SJSA1 (cell line): ENCODE data around the gene MOCOS. TPM values are rescaled to one million over a fixed set of nuclear protein-coding genes. Genes with fewer than 3 reads are reported as not detected.

Experiments used
- DNase-seq, 2 experiments: peaks; one replicate each; pipeline ENCODE4 v3.0.0-alpha.2; 2015 to 2020; ENCODE audit warnings: low spot score in 2 of 2, low read depth in 1 of 2
- H3K27ac ChIP-seq: fragments of 250-450 bp; sonication (Bioruptor Pico); 2 replicates; pipeline ENCODE4 v1.5.1; 2020; ENCODE audit warnings: mild to moderate bottlenecking, moderate library complexity
- H3K27me3 ChIP-seq: fragments of 250-450 bp; sonication (Bioruptor Pico); replicated peaks from 2 replicates; pipeline ENCODE4 v1.5.1; 2020; ENCODE audit warnings: mild to moderate bottlenecking, moderate library complexity
- H3K36me3 ChIP-seq: fragments of 250-450 bp; sonication (Bioruptor Pico); 2 replicates; pipeline ENCODE4 v1.5.1; 2020; ENCODE audit warnings: mild to moderate bottlenecking
- H3K4me1 ChIP-seq: fragments of 250-450 bp; sonication (Bioruptor Pico); replicated peaks from 2 replicates; pipeline ENCODE4 v1.6.1; 2021; ENCODE audit warnings: mild to moderate bottlenecking
- H3K4me3 ChIP-seq: fragments of 250-450 bp; sonication (Bioruptor Pico); 2 replicates; pipeline ENCODE4 v1.5.1; 2020; ENCODE audit warnings: mild to moderate bottlenecking
- H3K9me3 ChIP-seq: fragments of 250-450 bp; sonication (Bioruptor Pico); replicated peaks from 2 replicates; pipeline ENCODE4 v1.5.1; 2020; ENCODE audit warnings: mild to moderate bottlenecking
- total RNA-seq: library from RNA; depleted of rRNA; stranded (reverse); fragments of >200 nt; shearing (Covaris generic); gene quantifications from 2 replicates; pipeline ENCODE4 v1.2.3, GENCODE V29; 2014

MOCOS gene
- total RNA-seq, 1 experiment from 2014 or later = 0.34 TPM

- Histone ChIP-seq H3K27me3 (peaks cover 35% of the 10 kb centered on the region), H3K36me3 (no peaks in the 10 kb centered on the region), H3K9me3 (no peaks in the 10 kb centered on the region), H3K4me1 (peaks cover 13% of the 10 kb centered on the region), H3K27ac (no peak overlapping the region), H3K4me3 (no peak overlapping the region)
- DNase-seq = no peak
These were observed 112.9 kb downstream of the MOCOS start for GRCh38 chr18:36300211-36300610.

DNA sequence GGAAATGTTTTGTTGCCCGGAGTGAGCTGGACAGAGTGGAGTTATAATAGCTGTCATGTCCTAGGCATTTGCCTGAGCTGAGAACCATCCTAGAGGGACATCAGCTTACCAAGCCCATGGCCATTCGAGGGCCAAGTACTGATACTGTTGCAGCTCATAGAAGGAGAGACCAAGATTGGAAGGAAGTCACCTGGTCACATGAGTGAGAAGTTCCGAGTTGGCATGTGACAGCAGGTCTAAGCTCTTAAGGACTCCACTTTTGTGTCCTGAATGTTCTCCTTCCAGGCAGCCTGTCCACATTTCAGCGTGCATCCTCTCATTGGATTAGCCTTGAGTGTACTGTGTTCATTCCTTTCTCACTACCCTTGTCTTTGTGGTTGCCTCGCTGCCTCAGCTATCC is 114.6 kb downstream of the MOCOS start:
- Histone ChIP-seq H3K9me3 (no peaks in the 10 kb centered on the region), H3K36me3 (no peaks in the 10 kb centered on the region), H3K4me3 (no peak overlapping the region), H3K27ac (no peak overlapping the region), H3K27me3 (peaks cover 30% of the 10 kb centered on the region), H3K4me1 (peaks cover 8% of the 10 kb centered on the region)
- DNase-seq = no peak

- Histone ChIP-seq H3K27me3 (peaks cover 27% of the 10 kb centered on the region), H3K36me3 (no peaks in the 10 kb centered on the region), H3K4me1 (peaks cover 4% of the 10 kb centered on the region), H3K9me3 (no peaks in the 10 kb centered on the region), H3K27ac (no peak overlapping the region), H3K4me3 (no peak overlapping the region)
- no peak for DNase-seq
These were observed 115.4 kb downstream of the MOCOS start for GRCh38 chr18:36302676-36303075.

DNA sequence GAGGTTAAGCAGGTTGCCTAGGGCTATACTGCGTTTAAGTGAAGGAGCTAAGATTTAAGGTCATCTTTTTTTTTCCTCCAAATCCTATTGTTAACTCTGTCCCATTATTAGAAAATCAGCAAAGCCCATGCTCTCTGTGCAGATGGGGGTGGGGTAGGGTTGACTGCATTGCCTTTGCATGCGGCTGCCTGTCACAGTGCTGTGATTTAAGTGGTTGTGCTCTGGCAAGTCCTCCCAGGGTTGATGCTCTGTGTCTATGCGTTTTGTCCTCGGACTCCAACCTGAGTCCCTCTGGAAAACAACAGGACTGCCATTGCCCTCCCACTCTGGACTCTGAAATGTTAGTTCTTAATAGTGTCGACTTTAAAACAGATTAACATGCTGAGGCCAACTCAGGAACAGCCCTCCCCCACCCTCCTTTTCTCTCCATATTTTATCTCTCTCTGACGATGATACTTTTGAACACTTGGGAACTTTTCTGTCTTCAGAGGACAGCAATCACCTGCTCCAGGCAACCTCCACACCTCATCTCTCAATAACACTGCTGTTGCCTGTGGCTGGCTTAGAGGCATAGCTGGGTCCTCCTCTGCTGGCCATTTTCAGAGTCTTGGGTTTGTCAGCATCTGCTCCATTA is 116.0 kb downstream of the MOCOS start:
- Histone ChIP-seq H3K36me3 (no peaks in the 10 kb centered on the region), H3K4me3 (no peak overlapping the region), H3K27ac (no peak overlapping the region), H3K9me3 (no peaks in the 10 kb centered on the region), H3K27me3 (peaks cover 21% of the 10 kb centered on the region), H3K4me1 (no peaks in the 10 kb centered on the region)
- DNase-seq = no peak

DNA sequence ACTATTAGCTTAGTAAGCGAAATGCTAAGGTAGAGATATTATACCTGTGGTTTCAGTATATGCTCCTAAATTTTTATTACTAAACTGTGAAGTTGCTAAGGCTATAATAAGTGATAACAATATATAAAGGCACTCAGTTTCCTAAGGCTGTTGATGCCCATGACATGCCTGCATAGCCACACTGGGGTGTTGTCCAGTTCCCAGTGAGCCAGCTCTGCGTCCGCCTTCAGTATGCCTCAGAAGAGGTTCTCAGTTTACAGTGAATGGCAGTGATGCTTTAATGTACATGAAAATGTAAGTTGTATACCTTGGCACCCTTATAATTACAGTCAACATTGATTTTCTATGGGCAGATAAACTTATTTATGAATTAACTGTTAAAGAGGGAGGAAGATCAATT is 117.4 kb downstream of the MOCOS start:
- Histone ChIP-seq H3K4me1 (peaks cover 11% of the 10 kb centered on the region), H3K27me3 (peaks cover 9% of the 10 kb centered on the region; the same call in 1 of the 2 replicates), H3K4me3 (no peak overlapping the region), H3K9me3 (no peaks in the 10 kb centered on the region), H3K36me3 (no peaks in the 10 kb centered on the region), H3K27ac (no peak overlapping the region)
- DNase-seq = no peak

DNA sequence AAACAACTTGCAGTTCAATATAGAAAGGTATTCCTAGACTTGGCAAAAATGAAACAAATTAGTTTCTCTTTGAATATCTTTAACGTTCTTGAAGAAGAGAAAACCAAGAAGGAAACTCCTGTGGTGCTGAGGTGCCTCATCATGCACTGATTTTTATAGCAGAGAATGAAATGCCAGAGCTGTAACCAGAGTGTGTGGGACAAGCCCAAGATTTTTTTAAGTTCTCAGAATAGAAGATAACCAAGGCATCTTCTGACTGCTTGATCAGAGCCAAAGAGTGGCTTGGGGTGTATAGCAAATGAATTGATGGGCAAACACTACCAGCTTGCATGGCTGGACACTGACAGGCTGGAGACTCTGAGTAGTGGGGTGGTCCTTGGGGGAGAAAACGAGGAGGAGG is 118.1 kb downstream of the MOCOS start:
- H3K4me1 ChIP-seq = peaks cover 17% of the 10 kb centered on the region
- no peak overlapping the region for H3K27ac ChIP-seq
- no peaks in the 10 kb centered on the region for H3K9me3 ChIP-seq
- peaks cover 4% of the 10 kb centered on the region; the same call in 1 of the 2 replicates for H3K27me3 ChIP-seq
- H3K4me3 ChIP-seq = no peak overlapping the region
- DNase-seq = no peak
- no peaks in the 10 kb centered on the region for H3K36me3 ChIP-seq

GRCh38 chr18:36307513-36307912 is 120.2 kb downstream of the MOCOS start:
- Histone ChIP-seq H3K4me3 (no peak overlapping the region), H3K27ac (no peak overlapping the region), H3K27me3 (0 out of 2 replicates have a peak, but pooled peaks cover 4% of the 10 kb centered on the region), H3K36me3 (no peaks in the 10 kb centered on the region), H3K9me3 (no peaks in the 10 kb centered on the region), H3K4me1 (peaks cover 22% of the 10 kb centered on the region)
- DNase-seq = no peak

DNA sequence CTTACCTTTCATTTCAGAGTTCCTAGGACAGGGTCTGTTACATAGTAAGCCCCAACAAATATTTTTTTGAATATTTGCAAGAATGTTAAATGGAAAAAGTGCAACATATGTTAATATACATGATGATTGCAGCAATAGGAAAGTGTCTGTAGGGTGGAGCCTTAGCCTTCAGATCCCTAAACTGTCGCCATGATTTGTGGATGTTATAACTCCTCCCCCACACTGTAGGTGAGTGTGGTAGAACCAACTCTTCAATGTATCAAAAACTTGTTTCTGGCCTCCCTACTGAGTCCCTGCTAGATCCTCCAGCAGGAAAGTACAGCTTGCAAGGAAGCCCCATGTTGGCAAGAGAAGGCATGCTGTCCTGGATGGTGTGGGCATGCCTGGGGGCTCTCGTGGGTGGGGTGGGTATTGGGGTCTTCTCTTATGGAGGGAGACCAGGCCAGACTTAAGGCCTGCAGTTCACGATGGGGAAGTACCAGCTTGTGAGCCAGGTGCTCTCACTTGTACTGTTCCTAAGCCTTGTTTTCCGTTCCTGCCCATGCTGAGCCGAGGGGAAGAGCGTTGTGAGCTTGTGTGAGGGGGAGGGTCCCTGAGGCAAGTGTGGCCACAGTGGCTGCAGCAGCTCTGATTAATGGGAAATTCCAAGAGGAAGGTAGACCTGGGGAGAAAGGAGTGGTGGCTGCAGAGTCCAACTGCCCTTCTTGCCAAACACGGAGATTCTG is 121.6 kb downstream of the MOCOS start:
- H3K9me3 ChIP-seq = no peaks in the 10 kb centered on the region
- DNase-seq = no peak
- peaks cover 22% of the 10 kb centered on the region for H3K4me1 ChIP-seq
- no peak overlapping the region for H3K4me3 ChIP-seq
- no peaks in the 10 kb centered on the region for H3K36me3 ChIP-seq
- H3K27me3 ChIP-seq = 0 out of 2 replicates have a peak, but pooled peaks cover 4% of the 10 kb centered on the region
- peak overlapping the region; percentile 90 for H3K27ac ChIP-seq

DNA sequence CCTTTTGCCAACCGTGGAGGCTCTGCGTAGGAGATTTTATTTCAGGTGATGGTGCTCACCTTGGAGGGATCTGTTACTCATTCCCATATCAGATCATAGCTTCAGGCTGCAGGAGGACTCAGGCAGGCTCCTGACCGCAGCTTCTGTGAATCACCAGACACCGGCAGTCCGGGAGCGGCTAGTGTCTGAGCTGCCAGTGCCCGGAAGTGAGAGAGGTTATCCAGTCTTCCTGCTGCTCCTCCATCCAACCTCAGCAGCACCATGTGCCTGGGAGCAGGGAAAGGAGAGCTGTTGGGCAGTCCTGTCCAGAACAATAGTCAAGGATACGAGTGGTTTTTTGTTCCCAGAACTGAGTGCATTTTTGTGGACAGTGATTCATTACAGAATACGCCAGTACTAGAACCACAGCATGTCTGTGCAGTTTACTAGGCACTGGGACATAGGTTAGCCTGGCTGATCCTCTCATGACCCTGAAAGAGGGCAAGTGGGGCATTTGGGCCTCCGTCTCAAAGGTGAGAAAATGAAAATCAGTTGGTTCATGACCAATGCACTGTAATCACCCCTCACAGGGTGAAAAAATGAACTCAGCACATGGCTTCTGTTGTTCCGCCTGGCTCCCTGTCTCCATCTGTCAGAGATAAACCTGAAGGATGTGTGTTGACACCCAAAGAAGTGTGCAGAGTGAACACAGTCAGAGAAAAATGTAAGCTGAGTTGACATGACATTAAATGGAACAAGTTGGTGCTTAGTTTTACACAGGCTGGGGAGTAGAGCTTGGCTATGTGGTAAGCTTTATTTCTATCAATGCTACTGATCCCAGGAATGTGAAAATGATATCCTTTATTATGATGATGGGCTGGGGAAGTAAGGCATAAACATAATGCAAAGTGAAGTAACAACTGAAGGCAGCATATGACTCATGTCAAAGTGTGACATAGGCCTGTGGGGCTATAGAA is 122.4 kb downstream of the MOCOS start:
- DNase-seq = peak; percentile 93 to 95
- Histone ChIP-seq H3K4me1 (peaks cover 30% of the 10 kb centered on the region), H3K4me3 (no peak overlapping the region)

DNA sequence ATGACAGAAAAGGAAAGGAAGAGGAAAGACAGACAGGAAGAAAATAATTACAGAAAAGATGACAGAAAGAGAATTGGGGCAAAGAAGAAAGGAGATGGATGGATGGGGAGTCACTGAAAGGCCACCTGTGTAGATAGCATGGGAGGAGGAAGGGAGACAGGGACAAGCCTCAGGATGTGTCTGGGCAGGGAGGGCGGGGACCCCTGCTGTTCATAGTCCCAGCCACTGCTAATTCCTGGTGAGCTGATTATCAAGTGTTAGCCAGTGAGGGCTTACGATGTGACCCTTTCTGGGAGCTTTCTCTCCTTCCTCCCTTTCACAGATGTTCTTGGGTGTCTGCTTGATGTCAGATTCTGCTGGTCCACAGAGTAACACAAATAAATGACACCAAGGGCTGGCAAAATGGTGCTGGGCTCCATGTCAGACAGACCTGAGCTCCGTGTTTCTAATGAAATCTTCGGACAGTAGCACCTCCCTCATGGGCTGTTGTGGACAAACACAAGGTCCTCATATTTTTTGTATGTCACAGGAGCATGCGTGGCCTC is 123.8 kb downstream of the MOCOS start:
- H3K9me3 ChIP-seq = no peaks in the 10 kb centered on the region
- no peak for DNase-seq
- peaks cover 43% of the 10 kb centered on the region for H3K4me1 ChIP-seq
- no peak overlapping the region for H3K4me3 ChIP-seq
- no peaks in the 10 kb centered on the region for H3K27me3 ChIP-seq
- no peak overlapping the region for H3K27ac ChIP-seq
- H3K36me3 ChIP-seq = no peaks in the 10 kb centered on the region

More for the DNA sequence above, 122.4 kb downstream of the MOCOS start:
- Histone ChIP-seq H3K27me3 (no peaks in the 10 kb centered on the region), H3K9me3 (no peaks in the 10 kb centered on the region), H3K36me3 (no peaks in the 10 kb centered on the region), H3K27ac (peak overlapping the region; percentile 90)

GRCh38 chr18:36312806-36313395 is 125.6 kb downstream of the MOCOS start:
- Histone ChIP-seq H3K27me3 (no peaks in the 10 kb centered on the region), H3K27ac (no peak overlapping the region), H3K4me1 (peaks cover 47% of the 10 kb centered on the region), H3K36me3 (no peaks in the 10 kb centered on the region), H3K4me3 (no peak overlapping the region), H3K9me3 (no peaks in the 10 kb centered on the region; the same call in 1 of the 2 replicates)
- DNase-seq = no peak

DNA sequence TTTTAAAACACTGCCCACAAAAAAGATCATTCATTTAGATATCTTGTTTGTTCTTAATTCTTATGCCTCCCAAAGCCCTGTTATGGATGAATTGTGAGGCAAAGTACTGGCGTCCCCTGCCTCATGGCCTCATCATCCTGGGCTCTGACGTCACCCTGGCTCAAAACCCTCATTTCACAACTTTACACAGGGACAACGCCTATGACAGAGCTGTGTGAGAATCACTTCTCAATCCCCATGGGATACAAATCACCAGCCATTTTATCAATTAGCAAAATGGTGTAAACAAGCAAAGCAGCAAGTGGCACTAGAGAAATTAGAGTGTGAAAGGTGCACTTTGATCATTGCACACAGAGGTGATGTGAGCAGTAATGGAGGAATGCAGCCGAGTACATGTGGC is 126.8 kb downstream of the MOCOS start:
- DNase-seq = no peak
- no peaks in the 10 kb centered on the region for H3K36me3 ChIP-seq
- no peaks in the 10 kb centered on the region for H3K27me3 ChIP-seq
- no peaks in the 10 kb centered on the region; the same call in 1 of the 2 replicates for H3K9me3 ChIP-seq
- peak overlapping the region; percentile 37 for H3K27ac ChIP-seq
- H3K4me3 ChIP-seq = no peak overlapping the region
- peaks cover 40% of the 10 kb centered on the region for H3K4me1 ChIP-seq

DNA sequence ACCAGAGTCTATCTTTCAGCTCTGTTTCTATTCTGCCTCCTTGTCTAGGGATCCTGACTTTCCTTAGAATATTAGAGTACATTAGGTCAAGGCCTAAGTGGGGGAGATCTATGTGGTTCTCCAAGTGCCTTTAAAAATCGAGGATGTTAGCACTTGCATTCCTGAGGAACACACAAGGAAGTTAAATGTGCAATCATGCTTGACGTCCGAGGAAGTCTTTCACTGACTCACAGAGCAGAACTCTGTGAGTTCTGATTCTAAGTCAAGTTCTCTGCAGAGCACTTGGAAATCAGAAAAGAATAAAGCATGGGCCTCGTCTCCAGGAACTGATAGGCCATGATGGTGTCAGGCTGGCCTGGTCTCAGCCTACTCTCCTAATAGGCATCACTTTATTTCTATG is 127.5 kb downstream of the MOCOS start:
- no peaks in the 10 kb centered on the region; the same call in 1 of the 2 replicates for H3K9me3 ChIP-seq
- DNase-seq = peak in 1 of 2 experiments; percentile 35
- H3K27ac ChIP-seq = peak overlapping the region; percentile 47
- H3K4me1 ChIP-seq = peaks cover 36% of the 10 kb centered on the region
- no peak overlapping the region for H3K4me3 ChIP-seq
- no peaks in the 10 kb centered on the region for H3K36me3 ChIP-seq
- no peaks in the 10 kb centered on the region for H3K27me3 ChIP-seq
